Measurements from ENCODE around the gene RAB43.

DNA sequence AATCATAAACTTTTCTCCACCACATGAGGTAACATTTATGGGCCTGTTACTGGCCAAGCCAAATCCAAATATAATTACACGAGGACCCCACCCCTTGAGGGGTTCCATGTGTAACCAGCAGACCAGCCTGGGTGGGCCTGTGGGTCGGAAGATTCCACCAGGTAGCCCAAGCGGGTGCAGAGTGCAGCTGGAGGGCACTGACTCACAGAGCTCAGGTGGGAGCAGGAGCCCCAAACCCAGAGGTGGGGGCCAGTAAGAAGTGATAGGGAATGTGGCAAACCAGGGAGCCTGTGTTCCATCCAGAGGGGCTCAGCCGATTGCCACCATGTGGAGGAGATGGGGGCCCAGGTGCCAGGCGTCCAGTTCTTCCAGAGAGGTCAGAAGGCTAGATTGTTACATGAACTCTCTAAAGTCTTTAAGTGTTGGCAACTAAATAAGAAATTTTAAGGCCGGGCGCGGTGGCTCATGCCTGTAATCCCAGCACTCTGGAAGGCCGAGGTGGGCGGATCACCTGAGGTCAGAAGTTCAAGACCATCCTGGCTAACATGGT is 58.4 kb downstream of the RAB43 start:
- TF ChIP-seq, protein P1, sequence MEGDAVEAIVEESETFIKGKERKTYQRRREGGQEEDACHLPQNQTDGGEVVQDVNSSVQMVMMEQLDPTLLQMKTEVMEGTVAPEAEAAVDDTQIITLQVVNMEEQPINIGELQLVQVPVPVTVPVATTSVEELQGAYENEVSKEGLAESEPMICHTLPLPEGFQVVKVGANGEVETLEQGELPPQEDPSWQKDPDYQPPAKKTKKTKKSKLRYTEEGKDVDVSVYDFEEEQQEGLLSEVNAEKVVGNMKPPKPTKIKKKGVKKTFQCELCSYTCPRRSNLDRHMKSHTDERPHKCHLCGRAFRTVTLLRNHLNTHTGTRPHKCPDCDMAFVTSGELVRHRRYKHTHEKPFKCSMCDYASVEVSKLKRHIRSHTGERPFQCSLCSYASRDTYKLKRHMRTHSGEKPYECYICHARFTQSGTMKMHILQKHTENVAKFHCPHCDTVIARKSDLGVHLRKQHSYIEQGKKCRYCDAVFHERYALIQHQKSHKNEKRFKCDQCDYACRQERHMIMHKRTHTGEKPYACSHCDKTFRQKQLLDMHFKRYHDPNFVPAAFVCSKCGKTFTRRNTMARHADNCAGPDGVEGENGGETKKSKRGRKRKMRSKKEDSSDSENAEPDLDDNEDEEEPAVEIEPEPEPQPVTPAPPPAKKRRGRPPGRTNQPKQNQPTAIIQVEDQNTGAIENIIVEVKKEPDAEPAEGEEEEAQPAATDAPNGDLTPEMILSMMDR (IDR thresholded peaks at IDR 0.05; ENCODE audit: insufficient read depth, low read length), result no peak
- no peak for TF ChIP-seq POLR2AphosphoS5 (IDR thresholded peaks at IDR 0.05; ENCODE audit: low read depth)
- TF ChIP-seq, protein P2, sequence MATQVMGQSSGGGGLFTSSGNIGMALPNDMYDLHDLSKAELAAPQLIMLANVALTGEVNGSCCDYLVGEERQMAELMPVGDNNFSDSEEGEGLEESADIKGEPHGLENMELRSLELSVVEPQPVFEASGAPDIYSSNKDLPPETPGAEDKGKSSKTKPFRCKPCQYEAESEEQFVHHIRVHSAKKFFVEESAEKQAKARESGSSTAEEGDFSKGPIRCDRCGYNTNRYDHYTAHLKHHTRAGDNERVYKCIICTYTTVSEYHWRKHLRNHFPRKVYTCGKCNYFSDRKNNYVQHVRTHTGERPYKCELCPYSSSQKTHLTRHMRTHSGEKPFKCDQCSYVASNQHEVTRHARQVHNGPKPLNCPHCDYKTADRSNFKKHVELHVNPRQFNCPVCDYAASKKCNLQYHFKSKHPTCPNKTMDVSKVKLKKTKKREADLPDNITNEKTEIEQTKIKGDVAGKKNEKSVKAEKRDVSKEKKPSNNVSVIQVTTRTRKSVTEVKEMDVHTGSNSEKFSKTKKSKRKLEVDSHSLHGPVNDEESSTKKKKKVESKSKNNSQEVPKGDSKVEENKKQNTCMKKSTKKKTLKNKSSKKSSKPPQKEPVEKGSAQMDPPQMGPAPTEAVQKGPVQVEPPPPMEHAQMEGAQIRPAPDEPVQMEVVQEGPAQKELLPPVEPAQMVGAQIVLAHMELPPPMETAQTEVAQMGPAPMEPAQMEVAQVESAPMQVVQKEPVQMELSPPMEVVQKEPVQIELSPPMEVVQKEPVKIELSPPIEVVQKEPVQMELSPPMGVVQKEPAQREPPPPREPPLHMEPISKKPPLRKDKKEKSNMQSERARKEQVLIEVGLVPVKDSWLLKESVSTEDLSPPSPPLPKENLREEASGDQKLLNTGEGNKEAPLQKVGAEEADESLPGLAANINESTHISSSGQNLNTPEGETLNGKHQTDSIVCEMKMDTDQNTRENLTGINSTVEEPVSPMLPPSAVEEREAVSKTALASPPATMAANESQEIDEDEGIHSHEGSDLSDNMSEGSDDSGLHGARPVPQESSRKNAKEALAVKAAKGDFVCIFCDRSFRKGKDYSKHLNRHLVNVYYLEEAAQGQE (IDR thresholded peaks at IDR 0.05; ENCODE audit: insufficient replicate concordance, low read depth), result no peak
